HG02678 (cell line): Measurements from ENCODE around the gene FCN3.

ENCODE experiments used
- ATAC-seq: cut with Tn5 transposase; IDR thresholded peaks from one replicate; pipeline ENCODE4 v1.9.1; 2021; ENCODE audit warnings: mild to moderate bottlenecking, moderate library complexity; ENCODE audit not compliant: unreplicated experiment

FCN3 gene

GRCh38 chr1:27361044-27361402 is 13.6 kb downstream of the FCN3 start:
- no peak for ATAC-seq

- no peak for ATAC-seq
Measured at GRCh38 chr1:27360159-27361043, 14.2 kb downstream of the FCN3 start.

DNA sequence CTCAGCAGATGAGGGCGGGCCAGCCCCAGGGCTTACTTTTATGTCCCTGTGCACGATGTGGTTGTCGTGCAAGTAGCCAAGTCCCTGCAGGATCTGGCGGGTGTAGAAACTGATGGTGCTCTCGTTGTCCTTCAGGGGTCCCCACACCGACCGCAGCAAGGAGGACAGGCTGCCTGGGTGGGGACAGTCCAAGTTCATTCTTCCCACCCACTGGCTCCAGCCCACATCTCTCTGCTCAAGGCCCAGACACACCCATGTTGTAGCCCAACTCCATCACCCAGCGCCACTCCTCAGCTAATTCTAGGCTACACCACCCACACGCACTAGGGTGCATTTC is 14.8 kb downstream of the FCN3 start:
- ATAC-seq: no peak

- ATAC-seq: no peak
Measured at GRCh38 chr1:27358928-27359313, 15.7 kb downstream of the FCN3 start.

GRCh38 chr1:27358038-27358927 is 16.3 kb downstream of the FCN3 start:
- no peak for ATAC-seq

DNA sequence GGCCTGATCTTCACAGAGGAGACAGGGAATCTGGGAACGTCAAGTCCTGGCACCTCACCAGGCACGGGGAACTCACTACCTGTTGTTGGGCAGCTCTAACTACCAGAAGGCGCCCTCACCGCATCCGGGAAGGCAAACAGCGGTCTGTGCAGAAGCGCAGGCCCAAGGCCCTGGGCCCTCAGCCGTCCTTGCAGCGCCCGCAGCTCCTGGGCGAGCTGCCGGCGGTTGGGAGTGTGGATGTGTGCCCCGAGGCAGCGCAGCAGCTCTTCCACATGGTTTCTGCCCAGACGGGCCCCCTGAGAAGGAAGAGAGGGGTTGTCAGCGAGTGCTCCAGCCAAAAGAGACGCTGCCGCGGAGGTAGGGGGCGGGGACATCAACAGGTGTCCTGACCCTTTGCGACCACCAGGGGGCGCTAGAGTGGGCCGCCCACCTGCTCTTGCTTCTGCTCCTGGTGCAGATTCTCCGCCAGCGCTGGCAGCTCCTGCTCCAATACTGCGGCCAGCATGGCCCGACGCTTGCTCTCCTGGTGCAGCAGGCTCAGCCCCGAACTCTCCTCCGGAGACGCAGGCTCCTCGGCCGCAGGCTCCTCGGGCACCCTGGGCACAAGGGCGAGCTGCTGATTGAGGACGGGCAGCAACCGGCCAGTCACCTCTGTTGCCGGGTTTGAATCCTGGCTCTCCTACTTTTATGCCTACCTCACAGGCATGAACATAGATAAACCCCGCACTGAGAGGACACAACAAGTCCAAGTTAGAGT is 17.2 kb downstream of the FCN3 start:
- ATAC-seq: peak; percentile 73

DNA sequence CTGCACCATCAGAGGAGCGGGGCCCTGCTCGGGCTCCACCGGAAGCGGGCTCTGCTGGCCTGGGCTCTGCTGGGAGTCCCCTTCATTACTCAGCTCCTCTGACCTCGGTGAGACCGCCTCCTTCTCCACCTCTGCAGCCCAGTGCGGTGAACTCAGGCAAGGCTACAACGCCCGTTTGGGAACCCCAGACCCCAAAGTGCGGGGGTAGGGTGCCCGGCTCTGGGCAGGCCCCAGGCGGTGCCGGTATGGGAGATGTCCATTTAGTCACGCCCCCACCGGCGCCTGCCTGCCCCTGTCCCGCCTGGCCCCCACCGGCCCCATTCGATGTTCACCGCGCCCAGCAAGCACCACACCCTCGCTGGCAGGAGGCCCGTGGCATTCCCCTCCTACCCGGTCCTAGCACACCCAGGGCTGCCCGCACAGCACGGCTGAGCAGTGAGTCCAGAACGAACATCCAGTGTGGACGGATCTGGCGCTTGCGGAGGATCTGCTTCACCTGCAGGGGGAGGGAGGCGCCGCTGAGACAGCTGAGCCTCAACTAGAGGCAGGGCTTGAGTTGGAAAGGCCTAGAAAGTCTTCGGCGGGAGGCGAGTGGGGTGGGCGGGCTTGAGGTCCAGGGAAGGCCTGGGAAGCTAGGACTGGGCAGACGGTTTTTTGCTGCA is 17.9 kb downstream of the FCN3 start:
- ATAC-seq: no peak

GRCh38 chr1:27356277-27356618 is 18.4 kb downstream of the FCN3 start:
- no peak for ATAC-seq

- no peak for ATAC-seq
Measured at GRCh38 chr1:27355683-27356082, 18.9 kb downstream of the FCN3 start.

GRCh38 chr1:27353629-27354028 is 21.0 kb downstream of the FCN3 start:
- ATAC-seq: no peak

DNA sequence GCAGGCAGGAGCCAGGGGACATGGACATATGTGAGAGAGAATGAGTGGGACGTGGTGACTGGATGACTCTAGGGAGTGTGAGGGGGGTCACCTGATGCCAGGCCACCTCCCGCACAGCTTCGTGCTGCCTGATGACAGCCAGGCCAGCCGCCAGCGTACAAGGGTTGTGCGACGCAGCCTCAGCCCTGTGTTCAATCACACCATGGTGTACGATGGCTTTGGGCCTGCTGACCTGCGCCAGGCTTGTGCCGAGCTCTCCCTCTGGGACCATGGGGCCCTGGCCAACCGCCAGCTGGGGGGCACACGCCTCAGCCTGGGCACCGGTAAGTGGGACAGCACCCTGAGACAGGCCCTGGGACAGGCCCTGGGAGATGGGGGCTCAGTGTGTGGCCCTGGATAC is 21.5 kb downstream of the FCN3 start:
- no peak for ATAC-seq

DNA sequence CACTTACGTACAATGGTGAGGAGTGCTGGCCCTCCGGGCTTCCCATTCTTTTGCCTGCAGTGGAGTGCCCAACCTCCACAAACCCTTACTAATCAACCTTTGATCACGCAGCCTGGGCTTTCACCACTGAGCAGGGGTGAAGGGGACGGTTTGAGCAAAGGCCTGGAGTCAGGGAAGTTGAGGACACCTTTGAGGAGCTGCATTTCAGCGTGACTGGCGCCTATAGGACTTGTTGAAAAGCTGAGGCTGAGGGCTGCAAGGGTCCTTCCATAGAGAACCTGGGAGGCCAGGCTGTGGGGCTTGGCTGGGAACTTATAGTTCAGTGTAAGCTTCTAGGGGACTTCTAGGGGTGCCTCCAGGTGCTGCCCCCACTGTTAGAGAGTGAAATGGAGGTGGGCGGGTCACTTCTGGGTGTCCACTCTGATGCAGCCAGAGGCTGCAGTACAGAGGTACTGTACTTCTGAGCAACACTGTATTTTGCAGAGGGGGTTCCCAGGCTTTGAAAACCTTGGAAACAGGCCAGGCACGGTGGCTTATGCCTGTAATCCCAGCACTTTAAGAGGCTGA is 23.0 kb downstream of the FCN3 start:
- ATAC-seq: no peak

- no peak for ATAC-seq
Measured at GRCh38 chr1:27350663-27351540, 23.7 kb downstream of the FCN3 start.

DNA sequence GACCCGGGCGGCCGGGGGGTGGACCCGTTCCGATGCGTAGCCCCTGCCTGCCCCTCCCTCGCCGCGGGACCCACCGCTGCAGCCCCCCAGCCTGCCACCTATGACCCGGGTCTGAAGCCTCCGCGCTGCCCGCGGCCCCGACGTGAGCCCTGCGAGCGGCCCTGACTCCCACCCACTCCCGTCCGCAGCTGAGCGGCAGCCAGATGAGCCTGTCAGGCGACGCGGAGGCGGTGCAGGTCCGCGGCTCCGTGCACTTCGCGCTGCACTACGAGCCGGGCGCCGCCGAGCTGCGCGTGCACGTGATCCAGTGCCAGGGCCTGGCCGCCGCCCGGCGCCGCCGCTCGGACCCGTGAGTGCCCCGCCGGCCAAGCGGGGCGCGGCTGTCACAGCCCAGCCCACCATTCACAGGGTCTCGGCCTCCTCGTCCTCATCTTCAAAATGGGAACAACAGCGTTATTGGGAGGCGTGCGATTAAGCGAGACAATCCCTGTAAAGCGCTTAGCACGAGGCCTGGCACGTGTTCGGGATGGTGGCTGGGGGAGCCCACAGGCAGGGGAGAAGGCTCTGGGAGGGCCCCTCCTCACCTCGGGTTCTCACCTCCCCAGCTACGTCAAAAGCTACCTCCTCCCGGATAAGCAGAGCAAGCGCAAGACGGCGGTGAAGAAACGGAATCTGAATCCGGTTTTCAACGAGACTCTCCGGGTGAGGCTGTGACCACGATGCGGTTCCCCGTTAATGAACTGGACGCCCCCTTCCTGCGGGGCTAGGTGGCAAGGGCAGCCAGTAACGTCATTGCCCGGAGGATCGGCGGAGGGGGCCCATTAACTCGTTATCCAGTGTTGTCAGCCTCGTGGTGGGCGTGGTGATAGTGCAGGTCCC is 24.6 kb downstream of the FCN3 start:
- no peak for ATAC-seq

DNA sequence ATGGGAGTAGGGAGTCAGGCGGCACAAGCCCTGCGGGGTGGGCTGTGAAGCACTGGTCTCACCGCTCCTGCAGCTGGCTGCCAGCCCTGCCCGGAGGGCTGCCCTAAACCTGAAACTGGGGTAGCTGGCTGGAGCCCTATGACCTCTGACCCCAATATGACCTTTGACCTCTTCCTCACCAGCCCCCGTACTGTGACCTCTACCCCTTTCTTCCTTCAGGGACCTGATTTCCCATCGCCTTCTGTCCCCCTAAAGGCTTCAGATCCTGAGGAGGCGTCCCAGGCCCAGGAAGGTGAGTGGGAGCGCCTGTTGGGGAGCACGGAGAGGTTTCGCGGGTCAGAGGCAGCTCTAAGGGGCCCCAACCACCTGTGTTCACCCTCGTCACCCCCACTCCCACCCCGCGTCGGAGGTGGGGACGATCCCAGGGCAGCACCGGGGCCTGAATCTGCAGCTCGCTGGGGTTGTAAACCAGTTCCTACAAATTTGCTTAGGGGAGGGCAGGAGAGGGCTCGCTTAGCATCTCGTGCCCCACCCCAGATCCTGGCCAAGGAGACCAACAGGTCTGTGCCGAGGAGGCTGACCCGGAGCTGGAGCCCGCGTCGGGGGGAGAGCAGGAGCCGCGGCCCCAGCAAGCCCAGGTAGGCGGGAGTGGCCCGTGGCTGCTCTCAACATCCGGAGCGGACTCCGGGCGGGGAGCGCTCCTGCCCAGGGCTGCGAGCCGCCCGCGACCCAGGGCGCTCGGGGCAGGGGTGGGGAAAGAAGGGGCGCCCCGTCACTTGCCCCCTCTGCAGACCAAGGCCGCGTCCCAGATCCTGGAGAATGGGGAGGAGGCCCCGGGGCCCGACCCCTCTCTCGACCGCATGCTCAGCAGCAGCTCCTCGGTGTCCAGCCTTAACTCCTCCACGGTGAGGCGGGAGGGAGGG is 25.5 kb downstream of the FCN3 start:
- ATAC-seq: no peak

GRCh38 chr1:27346991-27347624 is 27.5 kb downstream of the FCN3 start:
- no peak for ATAC-seq

DNA sequence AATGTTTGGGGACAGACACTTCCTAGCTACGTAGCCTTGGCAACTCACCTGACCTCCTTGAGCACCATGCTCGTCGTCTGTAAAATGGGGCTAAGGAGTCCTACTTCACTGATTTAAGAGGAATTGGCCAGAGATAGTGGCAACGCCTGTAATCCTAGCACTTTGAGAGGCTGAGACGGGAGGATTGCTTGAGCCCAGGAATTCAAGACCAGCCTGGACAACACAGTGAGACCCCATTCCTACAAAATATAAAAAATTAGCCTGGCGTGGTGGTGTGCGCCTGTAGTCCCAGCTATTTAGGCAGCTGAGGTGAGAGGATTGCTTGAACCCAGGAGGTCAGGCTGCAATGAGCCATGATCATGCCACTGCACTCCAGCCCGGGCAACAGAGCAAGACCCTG is 28.3 kb downstream of the FCN3 start:
- no peak for ATAC-seq
